Stimulated activated CD4-positive, alpha-beta T cell treated with anti-CD3 and anti-CD28 coated beads, TNF-alpha, amount 100 ng/mL, for 48 hours (primary cell): ENCODE measurements around the gene DENND4A.

Source experiments
- DNase-seq, 3 donors: peaks; one replicate each; pipeline ENCODE4 v3.0.0-alpha.2; 2020; ENCODE audit warnings: low read depth in 3 of 3

DENND4A gene

GRCh38 chr15:65666257-65666656 lies 125.8 kb downstream of the DENND4A start:
- DNase-seq, result no peak

GRCh38 chr15:65663521-65663920 lies 128.6 kb downstream of the DENND4A start:
- DNase-seq, result no peak

- DNase-seq, result no peak
Observed at GRCh38 chr15:65660927-65661326, 131.2 kb downstream of the DENND4A start.

GRCh38 chr15:65659502-65660052 lies 132.5 kb downstream of the DENND4A start:
- no peak for DNase-seq

GRCh38 chr15:65655457-65655856 lies 136.6 kb downstream of the DENND4A start:
- DNase-seq, result no peak

- no peak for DNase-seq
Observed at GRCh38 chr15:65655026-65655425, 137.1 kb downstream of the DENND4A start.

- no peak for DNase-seq
Observed at GRCh38 chr15:65653801-65654521, 138.1 kb downstream of the DENND4A start.

- no peak for DNase-seq
Observed at GRCh38 chr15:65653341-65653740, 138.8 kb downstream of the DENND4A start.

GRCh38 chr15:65651831-65652749 lies 140.0 kb downstream of the DENND4A start:
- no peak for DNase-seq

GRCh38 chr15:65651042-65651322 lies 141.1 kb downstream of the DENND4A start:
- no peak for DNase-seq

- no peak for DNase-seq
Observed at GRCh38 chr15:65650312-65651041, 141.6 kb downstream of the DENND4A start.

- DNase-seq, result no peak
Observed at GRCh38 chr15:65646486-65646885, 145.6 kb downstream of the DENND4A start.

GRCh38 chr15:65645392-65645791 lies 146.7 kb downstream of the DENND4A start:
- no peak for DNase-seq

GRCh38 chr15:65644282-65644681 lies 147.8 kb downstream of the DENND4A start:
- no peak for DNase-seq

GRCh38 chr15:65642594-65642993 lies 149.5 kb downstream of the DENND4A start:
- no peak for DNase-seq

- DNase-seq, result no peak
Observed at GRCh38 chr15:65641768-65642475, 150.2 kb downstream of the DENND4A start.

GRCh38 chr15:65639509-65639908 lies 152.6 kb downstream of the DENND4A start:
- DNase-seq, result no peak

GRCh38 chr15:65638681-65639089 lies 153.4 kb downstream of the DENND4A start:
- peak in 2 of 3 donors; percentile 15 to 17 for DNase-seq

- DNase-seq, result no peak
Observed at GRCh38 chr15:65638109-65638508, 154.0 kb downstream of the DENND4A start.

GRCh38 chr15:65634356-65634755 lies 157.7 kb downstream of the DENND4A start:
- DNase-seq, result no peak

GRCh38 chr15:65633752-65634151 lies 158.3 kb downstream of the DENND4A start:
- no peak for DNase-seq
